ENCODE results near the gene RABGAP1L.

GRCh38 chr1:174700314-174700713 is 541.0 kb downstream of the RABGAP1L start:
- TF ChIP-seq, protein P1, sequence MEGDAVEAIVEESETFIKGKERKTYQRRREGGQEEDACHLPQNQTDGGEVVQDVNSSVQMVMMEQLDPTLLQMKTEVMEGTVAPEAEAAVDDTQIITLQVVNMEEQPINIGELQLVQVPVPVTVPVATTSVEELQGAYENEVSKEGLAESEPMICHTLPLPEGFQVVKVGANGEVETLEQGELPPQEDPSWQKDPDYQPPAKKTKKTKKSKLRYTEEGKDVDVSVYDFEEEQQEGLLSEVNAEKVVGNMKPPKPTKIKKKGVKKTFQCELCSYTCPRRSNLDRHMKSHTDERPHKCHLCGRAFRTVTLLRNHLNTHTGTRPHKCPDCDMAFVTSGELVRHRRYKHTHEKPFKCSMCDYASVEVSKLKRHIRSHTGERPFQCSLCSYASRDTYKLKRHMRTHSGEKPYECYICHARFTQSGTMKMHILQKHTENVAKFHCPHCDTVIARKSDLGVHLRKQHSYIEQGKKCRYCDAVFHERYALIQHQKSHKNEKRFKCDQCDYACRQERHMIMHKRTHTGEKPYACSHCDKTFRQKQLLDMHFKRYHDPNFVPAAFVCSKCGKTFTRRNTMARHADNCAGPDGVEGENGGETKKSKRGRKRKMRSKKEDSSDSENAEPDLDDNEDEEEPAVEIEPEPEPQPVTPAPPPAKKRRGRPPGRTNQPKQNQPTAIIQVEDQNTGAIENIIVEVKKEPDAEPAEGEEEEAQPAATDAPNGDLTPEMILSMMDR (IDR thresholded peaks at IDR 0.05) = no peak
- TF ChIP-seq POLR2A (IDR thresholded peaks at IDR 0.05) (no peak), EP300 (IDR thresholded peaks at IDR 0.05) (no peak)
